GM12892 (cell line): Measurements from ENCODE around the gene PKN3.

Experiments
- POLR2A ChIP-seq: IDR thresholded peaks from 2 replicates; pipeline ENCODE4 v1.6.1; 2011; ENCODE audit warnings: low read depth, low read length, control low read depth
- TAF1 ChIP-seq: IDR thresholded peaks from 2 replicates; pipeline ENCODE4 v1.6.1; 2011; ENCODE audit warnings: low read depth, mild to moderate bottlenecking, control low read depth, low read length, borderline replicate concordance

DNA sequence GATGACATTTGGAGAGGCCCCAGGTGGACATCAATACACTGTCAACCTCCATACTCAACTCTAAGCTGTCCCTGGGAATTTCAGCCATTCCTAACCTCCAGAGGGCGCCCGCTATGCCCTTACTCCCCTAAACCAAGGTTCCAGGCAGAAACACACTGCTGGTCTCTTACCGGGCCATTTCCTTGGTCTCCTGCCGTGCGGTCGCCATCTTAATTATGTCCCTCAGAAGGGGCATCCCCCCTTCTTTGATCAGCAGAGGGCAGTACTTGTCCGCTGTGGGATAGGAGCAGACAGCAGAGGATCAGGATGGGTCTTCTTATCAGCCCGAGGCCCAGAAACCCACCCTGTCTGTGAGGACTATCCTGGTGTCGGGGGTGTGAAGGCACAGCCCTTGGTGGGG lies 31.0 kb downstream of the PKN3 start:
- TF ChIP-seq POLR2A (no peak), TAF1 (no peak)
